Gastrocnemius medialis (tissue), 4 donors: ENCODE data around the gene KCTD18. TPM values are rescaled to one million over a fixed set of nuclear protein-coding genes. Genes with fewer than 3 reads are reported as not detected.

Experiments
- ATAC-seq, 2 donors: fragments of 150-250 bp; one replicate each; pipeline ENCODE4 v1.9.1; 2016
- DNase-seq, 2 donors: peaks; one replicate each; pipeline ENCODE4 v3.0.0-alpha.2; 2019
- H3K27ac ChIP-seq, 4 donors: fragments of 200-600 bp; sonication (generic); 1 replicate in 1 of 4; 2 replicates in 3 of 4; pipeline ENCODE4 v1.5.1; 2016 to 2018; ENCODE audit warnings: mild to moderate bottlenecking in 2 of 4, moderate library complexity in 1 of 4
- H3K27me3 ChIP-seq, 3 donors: fragments of 200-600 bp; sonication (generic) in 2 of 3; 1 replicate in 1 of 3; 2 replicates in 2 of 3; pipeline versions ENCODE4 v1.5.1 to v1.6.0; 2016 to 2019; ENCODE audit warnings: mild to moderate bottlenecking in 1 of 3, moderate library complexity in 1 of 3
- H3K36me3 ChIP-seq, 2 donors: fragments of 200-600 bp; sonication (generic) in 1 of 2; one replicate each; pipeline ENCODE4 v1.5.1; 2017 to 2018
- H3K4me1 ChIP-seq, 2 donors: fragments of 200-600 bp; sonication (generic) in 1 of 2; one replicate each; pipeline ENCODE4 v1.5.1; 2016 to 2017; ENCODE audit warnings: mild to moderate bottlenecking in 2 of 2
- H3K4me3 ChIP-seq, 4 donors: fragments of 200-600 bp; sonication (generic) in 3 of 4; 1 replicate in 1 of 4; 2 replicates in 3 of 4; pipeline ENCODE4 v1.5.1; 2016 to 2019; ENCODE audit warnings: mild to moderate bottlenecking in 2 of 4
- H3K9me3 ChIP-seq, 3 donors: fragments of 200-600 bp; sonication (generic) in 2 of 3; 1 replicate in 1 of 3; 2 replicates in 2 of 3; pipeline ENCODE4 v1.5.1; 2016 to 2019
- CTCF ChIP-seq, 5 experiments: fragments of 450-650 bp in 3 of 5; fragments of 200-600 bp in 2 of 5; sonication (generic) in 2 of 5; IDR thresholded peaks in 4 of 5; conservative IDR thresholded peaks in 1 of 5; 1 replicate in 4 of 5; 2 replicates in 1 of 5; pipeline ENCODE4 v1.5.1; 2016 to 2019; ENCODE audit warnings: antibody characterized with exemption in 5 of 5, mild to moderate bottlenecking in 3 of 5, moderate library complexity in 3 of 5
- POLR2A ChIP-seq, 2 donors: fragments of 450-650 bp; IDR thresholded peaks; one replicate each; pipeline ENCODE4 v1.6.1; 2017; ENCODE audit warnings: antibody characterized with exemption in 2 of 2, mild to moderate bottlenecking in 2 of 2, moderate library complexity in 2 of 2
- in situ Hi-C, 4 donors: fragments of 200-750 bp; cut with MboI; loops; one replicate each; pipeline versions ENCODE4 v1.15.0 to v1.8.0; 2017; ENCODE audit warnings: low sequenced_read_pairs in 4 of 4
- intact Hi-C: fragments of 100-400 bp; cut with DNase I; formaldehyde crosslinking; loops from one replicate; pipeline ENCODE4 v1.15.1; 2023; ENCODE audit warnings: low total_unique reads
- total RNA-seq, 4 donors: library from RNA; depleted of rRNA; stranded (reverse); fragments of >200 nt; gene quantifications; one replicate each; pipeline versions ENCODE4 v1.1.0 to v1.2.3, GENCODE V29; 2016

The KCTD18 gene
- total RNA-seq, 4 donors from 2014 or later: 16.6 to 20.1 (median 19.6) TPM

GRCh38 chr2:200471928-200472645 is 37.8 kb downstream of the KCTD18 start:
- Histone ChIP-seq H3K9me3 (no peaks in the 10 kb centered on the region), H3K4me1 (peaks cover 14 to 18% of the 10 kb centered on the region in 2 donors), H3K27me3 (no peaks in the 10 kb centered on the region), H3K27ac (no peak overlapping the region), H3K4me3 (no peak overlapping the region), H3K36me3 (peaks cover 0 to 34% of the 10 kb centered on the region in 2 donors)
- in situ Hi-C loops: loop anchor here in 2 of 4 donors (10.0 to 25.0 kb wide), 2 partner anchors 160 to 167 kb away; partner anchors contain the start of gene SPATS2L (in 2 of the 2)
- intact Hi-C loops: no loop called here
- DNase-seq: no peak
- no peak for ATAC-seq
- TF ChIP-seq POLR2A (IDR thresholded peaks at IDR 0.05) (no peak), CTCF (IDR thresholded peaks at IDR 0.05 in 4 of 5, conservative IDR thresholded peaks at IDR 0.05 in 1 of 5) (no peak)

DNA sequence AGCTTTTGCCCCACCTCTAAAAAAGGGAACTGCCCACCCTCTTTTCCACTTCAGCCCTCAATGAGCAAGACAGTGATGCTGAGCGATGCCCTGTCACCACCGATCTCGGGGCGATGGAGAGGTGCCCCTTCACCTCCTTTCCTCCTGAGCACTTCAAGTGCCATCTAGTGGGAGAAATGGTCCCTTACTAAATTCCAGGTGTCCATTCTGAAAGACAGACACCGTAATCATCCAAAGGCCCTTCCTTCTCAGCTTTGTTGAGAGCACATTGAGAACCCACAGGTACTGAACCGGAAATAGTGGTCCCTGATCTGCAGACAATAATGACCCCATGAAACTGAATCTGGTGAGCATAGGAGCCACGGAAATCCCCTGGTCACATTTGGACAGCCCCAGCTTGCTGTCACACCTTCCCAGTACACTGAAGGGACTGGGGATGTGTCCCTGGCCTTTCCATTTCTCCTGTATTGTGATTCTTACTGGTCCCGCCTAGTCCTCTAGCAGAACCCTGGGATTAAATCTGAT is 38.5 kb downstream of the KCTD18 start:
- no peak overlapping the region for H3K4me3 ChIP-seq
- intact Hi-C loops: no loop called here
- peaks cover 0 to 34% of the 10 kb centered on the region in 2 donors for H3K36me3 ChIP-seq
- TF ChIP-seq CTCF (IDR thresholded peaks at IDR 0.05 in 4 of 5, conservative IDR thresholded peaks at IDR 0.05 in 1 of 5): peak in 4 of 5 experiments; percentile 25 to 55 (median 43)
- TF ChIP-seq POLR2A (IDR thresholded peaks at IDR 0.05): no peak
- DNase-seq (no peak), ATAC-seq (no peak)
- no peaks in the 10 kb centered on the region for H3K27me3 ChIP-seq
- no peaks in the 10 kb centered on the region for H3K9me3 ChIP-seq
- in situ Hi-C loops: loop anchor here in 2 of 4 donors (10.0 to 25.0 kb wide), 2 partner anchors 159 to 167 kb away; partner anchors contain the start of gene SPATS2L (in 2 of the 2)
- peaks cover 17% of the 10 kb centered on the region in 2 donors for H3K4me1 ChIP-seq
- no peak overlapping the region for H3K27ac ChIP-seq

- in situ Hi-C loops (loop anchor here in 2 of 4 donors (10.0 to 25.0 kb wide), 2 partner anchors 158 to 165 kb away; partner anchors contain the start of gene SPATS2L (in 2 of the 2)), intact Hi-C loops (no loop called here)
- no peak for TF ChIP-seq POLR2A (IDR thresholded peaks at IDR 0.05)
- no peak for TF ChIP-seq CTCF (IDR thresholded peaks at IDR 0.05 in 4 of 5, conservative IDR thresholded peaks at IDR 0.05 in 1 of 5)
- no peak for ATAC-seq
- DNase-seq: no peak
- no peaks in the 10 kb centered on the region for H3K9me3 ChIP-seq
- H3K4me1 ChIP-seq: peaks cover 20% of the 10 kb centered on the region in 2 donors
- peaks cover 0 to 34% of the 10 kb centered on the region in 2 donors for H3K36me3 ChIP-seq
- no peak overlapping the region for H3K4me3 ChIP-seq
- H3K27ac ChIP-seq: no peak overlapping the region
- no peaks in the 10 kb centered on the region for H3K27me3 ChIP-seq
Observed at GRCh38 chr2:200470230-200470629, 39.6 kb downstream of the KCTD18 start.

- intact Hi-C loops (loop anchor here (5.0 kb wide), 1 partner anchor 162 kb away; the partner anchor contains the start of gene SPATS2L), in situ Hi-C loops (loop anchor here in 3 of 4 donors (10.0 to 25.0 kb wide), 2 partner anchors 157 to 165 kb away; partner anchors contain the start of gene SPATS2L (in 3 of the 3))
- Histone ChIP-seq H3K4me3 (no peak overlapping the region), H3K9me3 (no peaks in the 10 kb centered on the region), H3K4me1 (peaks cover 20% of the 10 kb centered on the region in 2 donors), H3K27ac (no peak overlapping the region), H3K27me3 (no peaks in the 10 kb centered on the region), H3K36me3 (peaks cover 0 to 33% of the 10 kb centered on the region in 2 donors)
- ATAC-seq (no peak), DNase-seq (no peak)
- TF ChIP-seq POLR2A (IDR thresholded peaks at IDR 0.05) (no peak), CTCF (IDR thresholded peaks at IDR 0.05 in 4 of 5, conservative IDR thresholded peaks at IDR 0.05 in 1 of 5) (no peak)
Observed at GRCh38 chr2:200469708-200470211, 40.1 kb downstream of the KCTD18 start.
